ENCODE measurements around the gene ASTN2.

Gene ASTN2

GRCh38 chr9:116763770-116764169 lies 651.1 kb downstream of the ASTN2 start:
- no peak overlapping the region for H3K4me3 ChIP-seq (ENCODE audit: low read length)
- TF ChIP-seq CTCF (conservative IDR thresholded peaks at IDR 0.05; ENCODE audit: low read length): no peak
- DNase-seq (ENCODE audit: low read depth): no peak

- no peak for DNase-seq (ENCODE audit: low read depth)
- TF ChIP-seq CTCF (conservative IDR thresholded peaks at IDR 0.05; ENCODE audit: low read length): no peak
- no peak overlapping the region for H3K4me3 ChIP-seq (ENCODE audit: low read length)
Measured at GRCh38 chr9:116760636-116761035, 654.2 kb downstream of the ASTN2 start.

- no peak for TF ChIP-seq CTCF (conservative IDR thresholded peaks at IDR 0.05; ENCODE audit: low read length)
- DNase-seq (ENCODE audit: low read depth): no peak
- H3K4me3 ChIP-seq (ENCODE audit: low read length): no peak overlapping the region
Measured at GRCh38 chr9:116757030-116757429, 657.8 kb downstream of the ASTN2 start.

GRCh38 chr9:116753389-116753788 lies 661.5 kb downstream of the ASTN2 start:
- no peak for DNase-seq (ENCODE audit: low read depth)
- TF ChIP-seq CTCF (conservative IDR thresholded peaks at IDR 0.05; ENCODE audit: low read length): no peak

GRCh38 chr9:116750510-116750909 lies 664.3 kb downstream of the ASTN2 start:
- no peak for TF ChIP-seq CTCF (conservative IDR thresholded peaks at IDR 0.05; ENCODE audit: low read length)
- no peak for DNase-seq (ENCODE audit: low read depth)
- H3K4me3 ChIP-seq (ENCODE audit: low read length): no peak overlapping the region

More at GRCh38 chr9:116753389-116753788, 661.5 kb downstream of the ASTN2 start:
- H3K4me3 ChIP-seq (ENCODE audit: low read length): no peak overlapping the region

- no peak for TF ChIP-seq CTCF (conservative IDR thresholded peaks at IDR 0.05; ENCODE audit: low read length)
- no peak overlapping the region for H3K4me3 ChIP-seq (ENCODE audit: low read length)
- DNase-seq (ENCODE audit: low read depth): no peak
Measured at GRCh38 chr9:116749772-116750171, 665.1 kb downstream of the ASTN2 start.

GRCh38 chr9:116749176-116749575 lies 665.7 kb downstream of the ASTN2 start:
- no peak for TF ChIP-seq CTCF (conservative IDR thresholded peaks at IDR 0.05; ENCODE audit: low read length)
- no peak for DNase-seq (ENCODE audit: low read depth)
- H3K4me3 ChIP-seq (ENCODE audit: low read length): no peak overlapping the region

Measured in AG10803 (cell line).